Duodenal mucosa (tissue), 2 donors: ENCODE results near the gene TESK1.
"Not testable (repeated sequence)": the region's sequence is repeated elsewhere in the genome, so short reads cannot be mapped to it uniquely, and the experiment has no call there.

Experiments
- H3K27ac ChIP-seq: one replicate; pipeline ENCODE4 v1.7.0; 2013; ENCODE audit warnings: low read depth, low read length
- H3K27me3 ChIP-seq, 2 donors: one replicate each; pipeline ENCODE4 v1.7.0; 2013; ENCODE audit warnings: low read length in 2 of 2, control low read depth in 1 of 2; ENCODE audit not compliant: insufficient read depth in 2 of 2, control insufficient read depth in 1 of 2
- H3K36me3 ChIP-seq, 2 donors: one replicate each; pipeline ENCODE4 v1.7.0; 2013; ENCODE audit warnings: low read length in 2 of 2, control low read depth in 1 of 2; ENCODE audit not compliant: insufficient read depth in 2 of 2, control insufficient read depth in 1 of 2
- H3K4me1 ChIP-seq, 2 donors: one replicate each; pipeline ENCODE4 v1.7.0; 2013; ENCODE audit warnings: low read length in 2 of 2, control low read depth in 1 of 2; ENCODE audit not compliant: insufficient read depth in 2 of 2, control insufficient read depth in 1 of 2
- H3K4me3 ChIP-seq, 2 donors: one replicate each; pipeline ENCODE4 v1.7.0; 2013; ENCODE audit warnings: low read length in 2 of 2, low read depth in 1 of 2
- H3K9ac ChIP-seq, 2 donors: one replicate each; pipeline ENCODE4 v1.7.0; 2013; ENCODE audit warnings: low read length in 2 of 2, low read depth in 1 of 2
- H3K9me3 ChIP-seq, 2 donors: one replicate each; pipeline ENCODE4 v1.7.0; 2013; ENCODE audit warnings: low read length in 2 of 2, control low read depth in 1 of 2; ENCODE audit not compliant: control insufficient read depth in 1 of 2

The TESK1 gene

GRCh38 chr9:35579659-35580227 lies 25.3 kb upstream of the TESK1 start:
- peaks cover 2 to 14% of the 10 kb centered on the region in 2 donors for H3K9me3 ChIP-seq
- not testable (repeated sequence) for H3K4me1 ChIP-seq, H3K27me3 ChIP-seq, H3K4me3 ChIP-seq, H3K9ac ChIP-seq, H3K27ac ChIP-seq, H3K36me3 ChIP-seq

DNA sequence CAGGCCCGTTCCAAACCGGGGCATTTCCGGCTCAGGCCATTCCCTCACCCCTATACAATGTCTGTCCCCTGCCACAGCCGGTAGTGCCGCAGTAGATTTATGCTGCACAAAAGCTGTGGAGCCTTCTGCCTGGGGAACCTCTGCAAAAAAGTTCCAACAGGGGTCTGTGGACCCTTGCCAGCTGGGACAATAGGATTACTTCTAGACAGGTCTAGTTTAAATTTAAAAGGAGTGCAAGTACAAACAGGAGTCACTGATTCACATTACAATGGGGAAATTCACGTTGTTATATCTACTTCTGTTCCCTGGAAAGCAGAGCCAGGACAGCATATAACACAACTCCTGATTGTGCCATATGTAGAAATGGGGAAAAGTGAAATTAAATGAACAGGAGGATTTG lies 21.5 kb upstream of the TESK1 start:
- H3K9me3 ChIP-seq: peaks cover 5 to 14% of the 10 kb centered on the region in 2 donors
- H3K27ac ChIP-seq, H3K4me1 ChIP-seq, H3K36me3 ChIP-seq, H3K4me3 ChIP-seq, H3K27me3 ChIP-seq, H3K9ac ChIP-seq: not testable (repeated sequence)

GRCh38 chr9:35584681-35585080 lies 20.4 kb upstream of the TESK1 start:
- not testable (repeated sequence) for H3K4me3 ChIP-seq, H3K4me1 ChIP-seq, H3K36me3 ChIP-seq, H3K27me3 ChIP-seq, H3K27ac ChIP-seq, H3K9ac ChIP-seq
- H3K9me3 ChIP-seq: peaks cover 5 to 14% of the 10 kb centered on the region in 2 donors

GRCh38 chr9:35588506-35588905 lies 16.6 kb upstream of the TESK1 start:
- not testable (repeated sequence) for H3K27ac ChIP-seq, H3K27me3 ChIP-seq, H3K4me3 ChIP-seq, H3K9me3 ChIP-seq, H3K9ac ChIP-seq, H3K36me3 ChIP-seq, H3K4me1 ChIP-seq

DNA sequence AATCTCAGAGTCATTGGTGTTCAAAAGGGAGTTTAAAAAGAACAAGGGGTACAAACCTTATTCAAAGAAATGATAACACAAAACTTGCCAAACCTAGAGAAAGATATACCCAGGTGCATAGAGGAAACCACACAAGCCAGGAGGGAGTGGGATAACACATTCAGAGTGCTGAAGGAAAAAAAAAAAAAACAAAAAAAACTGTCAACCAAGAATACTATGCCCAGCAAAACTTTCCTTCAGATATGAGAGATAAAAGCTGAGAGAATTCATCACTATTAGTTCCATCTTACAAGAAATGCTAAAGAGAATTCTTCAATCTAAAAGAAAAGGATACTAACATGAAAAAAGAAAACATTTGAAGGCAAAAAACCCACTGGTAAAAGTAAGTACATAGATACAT lies 11.5 kb upstream of the TESK1 start:
- Histone ChIP-seq H3K4me1 (peaks cover 0 to 2% of the 10 kb centered on the region in 2 donors), H3K9me3 (peaks cover 6 to 17% of the 10 kb centered on the region in 2 donors), H3K4me3 (no peak overlapping the region), H3K27ac (no peak overlapping the region), H3K27me3 (no peaks in the 10 kb centered on the region), H3K9ac (no peak overlapping the region), H3K36me3 (no peaks in the 10 kb centered on the region)

DNA sequence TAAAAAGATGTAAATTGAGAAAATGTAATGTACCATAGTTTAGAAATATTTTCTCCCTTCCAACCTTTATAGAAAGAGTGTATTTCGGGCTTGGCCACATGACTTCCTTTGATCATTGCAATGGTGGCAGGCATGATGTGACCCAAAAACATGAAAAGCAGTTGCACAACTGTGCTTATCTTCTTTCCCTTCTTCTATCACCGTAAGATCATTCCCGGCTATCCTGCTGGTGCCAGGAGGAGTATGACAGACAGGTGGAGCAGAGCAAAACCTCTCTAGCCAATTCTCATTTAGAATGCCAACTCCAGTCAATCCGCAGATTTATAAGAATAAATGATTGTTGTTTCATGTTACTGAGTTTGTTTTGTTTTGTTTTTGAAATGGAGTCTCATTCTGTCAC lies 10.6 kb upstream of the TESK1 start:
- no peak overlapping the region for H3K27ac ChIP-seq
- H3K4me1 ChIP-seq: peaks cover 4 to 11% of the 10 kb centered on the region in 2 donors
- no peak overlapping the region for H3K9ac ChIP-seq
- peaks cover 6 to 17% of the 10 kb centered on the region in 2 donors for H3K9me3 ChIP-seq
- no peaks in the 10 kb centered on the region for H3K27me3 ChIP-seq
- no peaks in the 10 kb centered on the region for H3K36me3 ChIP-seq
- H3K4me3 ChIP-seq: no peak overlapping the region

DNA sequence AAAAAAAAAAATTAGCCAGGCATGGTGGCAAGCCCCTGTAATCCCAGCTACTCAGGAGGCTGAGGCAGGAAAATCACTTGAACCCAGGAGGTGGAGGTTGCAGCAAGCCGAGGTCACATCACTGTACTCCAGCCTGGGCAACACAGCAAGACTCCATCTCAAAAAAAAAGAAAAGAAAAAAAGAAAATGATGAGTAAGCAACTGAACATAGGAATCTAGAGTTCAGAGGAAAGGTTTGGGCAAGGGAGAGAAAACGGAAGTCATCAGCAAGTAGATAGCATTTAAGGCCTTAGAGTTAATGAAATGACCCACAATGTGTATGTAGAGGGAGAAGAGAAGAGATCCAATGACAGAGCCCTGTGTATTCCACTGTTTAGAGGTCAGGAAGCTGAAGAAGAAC lies 8.2 kb upstream of the TESK1 start:
- not testable (repeated sequence) for H3K9ac ChIP-seq, H3K27ac ChIP-seq, H3K36me3 ChIP-seq, H3K4me3 ChIP-seq, H3K27me3 ChIP-seq
- H3K4me1 ChIP-seq: peaks cover 6 to 12% of the 10 kb centered on the region in 2 donors
- H3K9me3 ChIP-seq: peaks cover 6 to 17% of the 10 kb centered on the region in 2 donors

GRCh38 chr9:35598866-35599590 lies 6.0 kb upstream of the TESK1 start:
- Histone ChIP-seq H3K27ac (peak overlapping the region; percentile 44), H3K4me3 (no peak overlapping the region), H3K36me3 (no peaks in the 10 kb centered on the region), H3K27me3 (no peaks in the 10 kb centered on the region), H3K9me3 (peaks cover 2 to 7% of the 10 kb centered on the region in 2 donors), H3K4me1 (peaks cover 16 to 21% of the 10 kb centered on the region in 2 donors), H3K9ac (no peak overlapping the region)

- Histone ChIP-seq H3K27me3 (no peaks in the 10 kb centered on the region), H3K4me3 (no peak overlapping the region), H3K9me3 (no peaks in the 10 kb centered on the region), H3K27ac (no peak overlapping the region), H3K36me3 (no peaks in the 10 kb centered on the region), H3K4me1 (peaks cover 16 to 21% of the 10 kb centered on the region in 2 donors), H3K9ac (no peak overlapping the region)
Measured at GRCh38 chr9:35599763-35600604, 5.1 kb upstream of the TESK1 start.

DNA sequence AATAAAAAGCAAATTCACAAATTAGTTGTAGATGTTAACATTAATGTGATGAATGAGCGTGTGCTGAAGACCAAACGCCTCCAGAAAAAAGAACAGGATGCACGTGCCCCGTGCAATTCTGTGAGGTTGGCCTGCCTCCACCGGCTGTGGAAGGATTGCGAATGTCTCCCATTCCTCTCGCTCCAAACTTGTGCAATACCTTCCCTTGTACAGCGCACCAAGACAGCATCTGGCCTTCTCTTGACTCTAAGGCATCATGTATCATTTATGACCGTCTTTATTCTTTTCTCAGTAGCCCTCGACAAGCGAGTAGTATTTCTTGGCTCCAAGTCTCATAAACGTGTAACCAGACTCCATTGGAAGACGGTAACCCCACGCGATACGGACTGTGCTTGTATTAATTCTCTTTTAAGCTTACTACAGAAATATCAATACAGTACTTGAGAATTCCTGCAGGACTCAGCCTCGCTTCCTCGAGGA lies 1.5 kb upstream of the TESK1 start:
- H3K27ac ChIP-seq: peak overlapping the region; percentile 76
- H3K9ac ChIP-seq: peak overlapping the region; percentile 83 to 87
- H3K9me3 ChIP-seq: no peaks in the 10 kb centered on the region
- H3K27me3 ChIP-seq: no peaks in the 10 kb centered on the region
- H3K4me1 ChIP-seq: peaks cover 21 to 30% of the 10 kb centered on the region in 2 donors
- H3K4me3 ChIP-seq: peak overlapping the region; percentile 79 to 88
- H3K36me3 ChIP-seq: peaks cover 7% of the 10 kb centered on the region in 2 donors
